CD4-positive, alpha-beta T cell treated with Interleukin-4 for 4 hours (primary cell): ENCODE data around the gene KDM2A.
"Not testable (repeated sequence)": the region's sequence is repeated elsewhere in the genome, so short reads cannot be mapped to it uniquely, and the experiment has no call there.

Experiments
- DNase-seq: peaks from one replicate; pipeline ENCODE4 v3.0.0-alpha.2; 2020

The KDM2A gene

GRCh38 chr11:67174311-67174710, 55.2 kb downstream of the KDM2A start:
- DNase-seq, result no peak

- DNase-seq, result no peak
Measured at GRCh38 chr11:67177399-67178281, 58.6 kb downstream of the KDM2A start.

- DNase-seq, result no peak
Measured at GRCh38 chr11:67178421-67178820, 59.4 kb downstream of the KDM2A start.

GRCh38 chr11:67178878-67179277, 59.8 kb downstream of the KDM2A start:
- no peak for DNase-seq

- DNase-seq, result no peak
Measured at GRCh38 chr11:67179892-67180490, 60.9 kb downstream of the KDM2A start.

GRCh38 chr11:67194096-67194495, 75.0 kb downstream of the KDM2A start:
- DNase-seq, result no peak

GRCh38 chr11:67195971-67196456, 77.0 kb downstream of the KDM2A start:
- no peak for DNase-seq

- DNase-seq, result no peak
Measured at GRCh38 chr11:67197606-67198005, 78.5 kb downstream of the KDM2A start.

GRCh38 chr11:67198781-67199180, 79.7 kb downstream of the KDM2A start:
- DNase-seq, result not testable (repeated sequence)

- no peak for DNase-seq
Measured at GRCh38 chr11:67199751-67200150, 80.7 kb downstream of the KDM2A start.

GRCh38 chr11:67202028-67202427, 83.0 kb downstream of the KDM2A start:
- no peak for DNase-seq

- no peak for DNase-seq
Measured at GRCh38 chr11:67204822-67205221, 85.8 kb downstream of the KDM2A start.

- DNase-seq, result not testable (repeated sequence)
Measured at GRCh38 chr11:67209222-67209621, 90.2 kb downstream of the KDM2A start.

- no peak for DNase-seq
Measured at GRCh38 chr11:67211656-67212436, 92.8 kb downstream of the KDM2A start.

GRCh38 chr11:67213178-67213621, 94.1 kb downstream of the KDM2A start:
- no peak for DNase-seq

GRCh38 chr11:67227726-67228125, 108.7 kb downstream of the KDM2A start:
- DNase-seq, result no peak

- DNase-seq, result no peak
Measured at GRCh38 chr11:67230406-67230805, 111.3 kb downstream of the KDM2A start.

GRCh38 chr11:67230886-67231285, 111.8 kb downstream of the KDM2A start:
- no peak for DNase-seq

GRCh38 chr11:67233584-67234190, 114.6 kb downstream of the KDM2A start:
- no peak for DNase-seq

- DNase-seq, result not testable (repeated sequence)
Measured at GRCh38 chr11:67234571-67234970, 115.5 kb downstream of the KDM2A start.

- no peak for DNase-seq
Measured at GRCh38 chr11:67237574-67237973, 118.5 kb downstream of the KDM2A start.

GRCh38 chr11:67238894-67239782, 120.1 kb downstream of the KDM2A start:
- no peak for DNase-seq
